Gastrocnemius medialis (tissue), 4 donors: ENCODE measurements around the gene SP1.

Experiments used
- POLR2A ChIP-seq, 2 donors: fragments of 450-650 bp; IDR thresholded peaks; one replicate each; pipeline ENCODE4 v1.6.1; 2017; ENCODE audit warnings: antibody characterized with exemption in 2 of 2, mild to moderate bottlenecking in 2 of 2, moderate library complexity in 2 of 2
- TF ChIP-seq, protein P1 (sequence below), 5 experiments: fragments of 450-650 bp in 3 of 5; fragments of 200-600 bp in 2 of 5; sonication (generic) in 2 of 5; IDR thresholded peaks in 4 of 5; conservative IDR thresholded peaks in 1 of 5; 1 replicate in 4 of 5; 2 replicates in 1 of 5; pipeline ENCODE4 v1.5.1; 2016 to 2019; ENCODE audit warnings: antibody characterized with exemption in 5 of 5, mild to moderate bottlenecking in 3 of 5, moderate library complexity in 3 of 5

DNA sequence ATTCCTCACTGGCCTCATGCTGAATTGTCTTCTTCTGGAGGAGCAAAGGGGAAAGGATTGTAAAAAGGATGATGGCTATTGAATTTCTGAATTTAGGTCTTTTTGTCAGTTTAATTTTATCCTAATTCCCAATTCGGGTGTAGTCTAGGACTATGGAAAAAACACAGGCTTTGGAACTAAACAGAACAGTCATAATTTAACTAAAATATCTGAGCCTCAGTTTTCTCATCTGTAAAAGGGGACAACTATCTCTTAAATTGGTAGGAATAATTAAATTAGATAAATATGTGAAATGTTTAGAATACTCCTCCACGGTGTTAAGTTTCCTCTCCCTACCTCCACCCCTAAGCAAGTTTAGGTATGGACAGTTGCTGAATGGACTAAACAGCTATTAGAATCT is 3.2 kb upstream of the SP1 start:
- TF ChIP-seq, protein P1, sequence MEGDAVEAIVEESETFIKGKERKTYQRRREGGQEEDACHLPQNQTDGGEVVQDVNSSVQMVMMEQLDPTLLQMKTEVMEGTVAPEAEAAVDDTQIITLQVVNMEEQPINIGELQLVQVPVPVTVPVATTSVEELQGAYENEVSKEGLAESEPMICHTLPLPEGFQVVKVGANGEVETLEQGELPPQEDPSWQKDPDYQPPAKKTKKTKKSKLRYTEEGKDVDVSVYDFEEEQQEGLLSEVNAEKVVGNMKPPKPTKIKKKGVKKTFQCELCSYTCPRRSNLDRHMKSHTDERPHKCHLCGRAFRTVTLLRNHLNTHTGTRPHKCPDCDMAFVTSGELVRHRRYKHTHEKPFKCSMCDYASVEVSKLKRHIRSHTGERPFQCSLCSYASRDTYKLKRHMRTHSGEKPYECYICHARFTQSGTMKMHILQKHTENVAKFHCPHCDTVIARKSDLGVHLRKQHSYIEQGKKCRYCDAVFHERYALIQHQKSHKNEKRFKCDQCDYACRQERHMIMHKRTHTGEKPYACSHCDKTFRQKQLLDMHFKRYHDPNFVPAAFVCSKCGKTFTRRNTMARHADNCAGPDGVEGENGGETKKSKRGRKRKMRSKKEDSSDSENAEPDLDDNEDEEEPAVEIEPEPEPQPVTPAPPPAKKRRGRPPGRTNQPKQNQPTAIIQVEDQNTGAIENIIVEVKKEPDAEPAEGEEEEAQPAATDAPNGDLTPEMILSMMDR (IDR thresholded peaks at IDR 0.05 in 4 of 5, conservative IDR thresholded peaks at IDR 0.05 in 1 of 5): no peak
- no peak for TF ChIP-seq POLR2A (IDR thresholded peaks at IDR 0.05)
